Renal cortical epithelial cell (primary cell): ENCODE measurements around the gene KCNAB3. TPM values are rescaled to one million over a fixed set of nuclear protein-coding genes. Genes with fewer than 3 reads are reported as not detected.

Source experiments
- DNase-seq: peaks from one replicate; pipeline ENCODE4 v3.0.0-alpha.2; 2011; ENCODE audit warnings: low read depth
- total RNA-seq: library from RNA; depleted of rRNA; stranded (reverse); fragments of >200 nt; gene quantifications from 2 replicates; pipeline ENCODE4 v1.2.3, GENCODE V29; 2014

The KCNAB3 gene
- total RNA-seq, 1 donor from 2014 or later: 0.20 TPM

- DNase-seq: no peak
Measured at GRCh38 chr17:7940743-7941142, 11.1 kb upstream of the KCNAB3 start.

- DNase-seq: no peak
Measured at GRCh38 chr17:7940034-7940433, 10.4 kb upstream of the KCNAB3 start.

- no peak for DNase-seq
Measured at GRCh38 chr17:7935859-7936258, 6.2 kb upstream of the KCNAB3 start.

- DNase-seq: peak; percentile 63
Measured at GRCh38 chr17:7932949-7933348, 3.3 kb upstream of the KCNAB3 start.

- DNase-seq: peak; percentile 13
Measured at GRCh38 chr17:7932483-7932891, 2.8 kb upstream of the KCNAB3 start.

- peak; percentile 97 for DNase-seq
Measured at GRCh38 chr17:7931709-7932482, 2.2 kb upstream of the KCNAB3 start, which contains the start of the genes CNTROB and TRAPPC1. Gene CNTROB, plus strand, starts transcription at chr17:7932206. Its CDS starts 874 bp downstream, at chr17:7933080. Gene TRAPPC1, minus strand, starts transcription at chr17:7931946. Its CDS starts 117 bp downstream, at chr17:7931829.

GRCh38 chr17:7930841-7931631 lies 1.4 kb upstream of the KCNAB3 start:
- DNase-seq: no peak

GRCh38 chr17:7927596-7927995 lies 2.1 kb downstream of the KCNAB3 start:
- no peak for DNase-seq

- DNase-seq: peak; percentile 40
Measured at GRCh38 chr17:7922845-7923628, 6.6 kb downstream of the KCNAB3 start.

GRCh38 chr17:7922269-7922844 lies 7.3 kb downstream of the KCNAB3 start:
- DNase-seq: no peak

GRCh38 chr17:7916808-7917207 lies 12.8 kb downstream of the KCNAB3 start:
- DNase-seq: no peak

GRCh38 chr17:7916385-7916682 lies 13.3 kb downstream of the KCNAB3 start:
- no peak for DNase-seq

GRCh38 chr17:7915611-7916384 lies 13.9 kb downstream of the KCNAB3 start, which contains the start of gene RNF227:
Gene RNF227, minus strand, starts transcription at chr17:7916289. Its CDS starts 94 bp downstream, at chr17:7916195.
- peak; percentile 78 for DNase-seq

- DNase-seq: no peak
Measured at GRCh38 chr17:7915179-7915610, 14.5 kb downstream of the KCNAB3 start.

GRCh38 chr17:7912927-7913524 lies 16.6 kb downstream of the KCNAB3 start:
- peak; percentile 84 for DNase-seq

- DNase-seq: no peak
Measured at GRCh38 chr17:7911116-7911515, 18.5 kb downstream of the KCNAB3 start.

- DNase-seq: no peak
Measured at GRCh38 chr17:7910711-7911110, 18.9 kb downstream of the KCNAB3 start.

GRCh38 chr17:7910281-7910680 lies 19.4 kb downstream of the KCNAB3 start:
- no peak for DNase-seq

GRCh38 chr17:7909089-7909488 lies 20.6 kb downstream of the KCNAB3 start:
- DNase-seq: no peak
